Pancreas (tissue), 10 donors: Measurements from ENCODE around the gene OCA2. TPM values are rescaled to one million over a fixed set of nuclear protein-coding genes. Genes with fewer than 3 reads are reported as not detected.
"Not testable (repeated sequence)": the region's sequence is repeated elsewhere in the genome, so short reads cannot be mapped to it uniquely, and the experiment has no call there.

Source experiments
- ATAC-seq, 4 donors: fragments of 200-7000 bp; cut with Tn5 transposase; one replicate each; pipeline versions ENCODE4 v1.8.0 to v1.9.1; 2020; ENCODE audit warnings: mild to moderate bottlenecking in 4 of 4, moderate library complexity in 4 of 4
- DNase-seq, 6 donors: peaks; one replicate each; pipeline ENCODE4 v3.0.0-alpha.2; 2020
- FAIRE-seq: peaks from 2 replicates; lab custom pipeline; 2012; peaks lifted over from hg19 to GRCh38; lab: Jason Lieb, UNC
- H3K27ac ChIP-seq, 4 donors: fragments of 200-600 bp; sonication (generic); 1 replicate in 3 of 4; 2 replicates in 1 of 4; pipeline versions ENCODE4 v1.5.0 to v1.8.0; 2020
- H3K27me3 ChIP-seq, 4 donors: fragments of 200-600 bp; one replicate each; pipeline ENCODE4 v1.8.0; 2021
- H3K36me3 ChIP-seq, 3 donors: fragments of 200-600 bp; sonication (generic) in 1 of 3; one replicate each; pipeline versions ENCODE4 v1.5.0 to v1.8.0; 2020 to 2021
- H3K4me1 ChIP-seq, 3 donors: fragments of 200-600 bp; one replicate each; pipeline ENCODE4 v1.8.0; 2021
- H3K4me3 ChIP-seq, 4 donors: fragments of 200-600 bp; sonication (generic) in 2 of 4; one replicate each; pipeline versions ENCODE4 v1.5.0 to v1.8.0; 2020 to 2021
- H3K9me3 ChIP-seq, 4 donors: fragments of 200-600 bp; one replicate each; pipeline ENCODE4 v1.8.0; 2021
- CTCF ChIP-seq, 4 donors: fragments of 200-600 bp; sonication (generic) in 3 of 4; IDR thresholded peaks; one replicate each; pipeline versions ENCODE4 v1.5.0 to v1.8.0; 2021; ENCODE audit warnings: antibody characterized with exemption in 4 of 4
- WGBS, 2 donors: extraction: QIAGEN DNeasy Blood & Tissue Kit; methylation state at CpG; one replicate each; pipeline ENCODE4 v1.1.7; 2013; 5-methylcytosine and 5-hydroxymethylcytosine counted together
- intact Hi-C, 3 donors: fragments of 100-400 bp; cut with DNase I; formaldehyde crosslinking; loops; one replicate each; pipeline versions ENCODE4 v1.11.1 to v1.14.2; 2022
- polyA plus RNA-seq, 2 donors: library from polyadenylated mRNA; stranded (reverse); fragments of 200-250 nt; gene quantifications; one replicate each; pipeline ENCODE4 v1.2.3, GENCODE V29; 2013
- total RNA-seq, 6 donors: library from RNA; stranded (reverse); fragmentation: NEBNext Ultra II Directional in 4 of 6; extraction: Animal tissue kit (Norgen Biotek cat#: 25700) in 4 of 6; gene quantifications; one replicate each; pipeline versions ENCODE4 v1.2.1 to v1.2.4, GENCODE V29; 2021 to 2023
- donor health status: healthy with polysubstance abuse.
- donor health status: DM: no; HTN: no; CAD: no; lungs with moderate emphysema.
- donor health status: DM: no; HTN: no; CAD: no.
- donor health status: control.
- donor health status: control.
- donor health status: Bipolar disorder and iron deficiency.
- donor health status: DM: yes; HTN: yes; CAD: no.
- donor health status: DM: no; HTN: no; CAD: no.
- donor health status: DM: no; HTN: no; CAD: no.
- donor health status: DM: yes; HTN: yes; CAD: no.

The OCA2 gene
- total RNA-seq (under 1 TPM in 3 of 6 donors, not detected in 3; 0.12 to 0.31 (median 0.12) TPM), polyA plus RNA-seq (under 1 TPM in 1 of 2 donors, not detected in 1; 0.23 TPM)

- ATAC-seq (peak in 3 of 4 donors; percentile 24 to 44 (median 25)), DNase-seq (peak; percentile 36 to 85 (median 68)), FAIRE-seq (no peak)
- Histone ChIP-seq H3K27me3 (no peaks in the 10 kb centered on the region), H3K36me3 (no peaks in the 10 kb centered on the region), H3K9me3 (no peaks in the 10 kb centered on the region), H3K4me1 (peaks cover 0 to 12% (median 0%) of the 10 kb centered on the region in 3 donors), H3K27ac (no peak within 1 kb of the TSS), H3K4me3 (peak within 1 kb of the TSS in 1 of 4 donors; percentile 36)
- WGBS, 2 donors, result 10 to 13% methylated on average over 51 to 52 of the region's 52 CpGs
- TF ChIP-seq CTCF (IDR thresholded peaks at IDR 0.05), result no peak
- intact Hi-C loops, result no loop called here
Observed at GRCh38 chr15:28098766-28099554, at the start of gene OCA2. OCA2 (minus strand) TSS chr15:28099315; CDS start chr15:28081874, 17,441 bp downstream.

- WGBS, 2 donors, result 98 to 99% methylated on average over 3 of the region's 3 CpGs
Observed at GRCh38 chr15:28147801-28148200, 48.7 kb upstream of the OCA2 start.

GRCh38 chr15:28145419-28145818, 46.3 kb upstream of the OCA2 start:
- H3K9me3 ChIP-seq, H3K27ac ChIP-seq, intact Hi-C loops, DNase-seq, H3K4me1 ChIP-seq, H3K27me3 ChIP-seq, FAIRE-seq, ATAC-seq, H3K4me3 ChIP-seq: not testable (repeated sequence)
- WGBS, 2 donors, result 88 to 89% methylated on average over 4 of the region's 4 CpGs
- H3K36me3 ChIP-seq, result peaks cover 0 to 49% (median 5%) of the 10 kb centered on the region in 3 donors

More at GRCh38 chr15:28147801-28148200, 48.7 kb upstream of the OCA2 start:
- Histone ChIP-seq H3K4me1 (no peaks in the 10 kb centered on the region), H3K36me3 (peaks cover 0 to 31% (median 0%) of the 10 kb centered on the region in 3 donors), H3K27me3 (no peaks in the 10 kb centered on the region), H3K27ac (no peak overlapping the region), H3K4me3 (no peak overlapping the region), H3K9me3 (no peaks in the 10 kb centered on the region)
- TF ChIP-seq CTCF (IDR thresholded peaks at IDR 0.05), result no peak
- ATAC-seq, result no peak
- no peak for DNase-seq
- intact Hi-C loops, result no loop called here
- FAIRE-seq, result no peak

GRCh38 chr15:28140062-28140461, 40.9 kb upstream of the OCA2 start:
- H3K4me1 ChIP-seq, result no peaks in the 10 kb centered on the region
- H3K36me3 ChIP-seq, result peaks cover 0 to 52% (median 5%) of the 10 kb centered on the region in 3 donors
- WGBS, 2 donors, result 67 to 73% methylated on average over 6 of the region's 6 CpGs
- intact Hi-C loops, result no loop called here
- H3K27ac ChIP-seq, result no peak overlapping the region
- H3K27me3 ChIP-seq, result no peaks in the 10 kb centered on the region
- H3K4me3 ChIP-seq, result no peak overlapping the region
- no peaks in the 10 kb centered on the region for H3K9me3 ChIP-seq
- TF ChIP-seq CTCF (IDR thresholded peaks at IDR 0.05), result no peak
- FAIRE-seq (no peak), DNase-seq (no peak), ATAC-seq (peak in 1 of 4 donors; percentile 41)

- H3K9me3 ChIP-seq, H3K4me1 ChIP-seq, DNase-seq, H3K27ac ChIP-seq, H3K4me3 ChIP-seq, intact Hi-C loops, ATAC-seq, H3K27me3 ChIP-seq, FAIRE-seq: not testable (repeated sequence)
- peaks cover 0 to 35% (median 6%) of the 10 kb centered on the region in 3 donors for H3K36me3 ChIP-seq
- 81 to 83% methylated on average over 9 of the region's 9 CpGs for WGBS, 2 donors
Observed at GRCh38 chr15:28137408-28138039, 38.4 kb upstream of the OCA2 start.

GRCh38 chr15:28136236-28136904, 37.3 kb upstream of the OCA2 start:
- DNase-seq, FAIRE-seq, H3K9me3 ChIP-seq, H3K27ac ChIP-seq, H3K27me3 ChIP-seq, intact Hi-C loops, H3K4me1 ChIP-seq, H3K4me3 ChIP-seq: not testable (repeated sequence)
- peaks cover 0 to 38% (median 15%) of the 10 kb centered on the region in 3 donors for H3K36me3 ChIP-seq
- peak in 1 of 4 donors; percentile 18 for ATAC-seq
- 78 to 80% methylated on average over 6 of the region's 6 CpGs for WGBS, 2 donors
